ENCODE results near the gene LRPAP1.
A peak's percentile ranks its signal among the peaks of the same experiment; 100 is the strongest.

LRPAP1 gene

DNA sequence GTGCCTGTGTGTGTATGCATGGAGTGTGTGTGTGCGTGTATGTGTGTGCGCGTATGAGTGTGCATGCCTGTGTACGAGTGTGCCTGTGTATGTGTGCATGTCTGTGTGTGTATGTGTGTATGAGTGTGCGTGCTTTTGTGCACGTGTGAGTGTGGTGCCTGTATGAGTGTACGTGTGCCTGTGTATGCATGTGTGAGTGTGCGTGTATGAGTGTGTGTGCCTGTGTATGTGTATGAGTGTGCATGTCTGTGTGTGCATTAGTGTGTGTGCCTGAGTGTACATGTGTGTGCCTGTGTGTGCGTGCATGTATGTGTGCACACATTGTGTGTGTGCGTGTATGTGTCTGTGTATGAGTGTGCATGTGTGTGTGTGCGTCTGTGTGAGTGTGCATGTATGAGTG is 63.4 kb downstream of the LRPAP1 start:
- TF ChIP-seq, protein P1, sequence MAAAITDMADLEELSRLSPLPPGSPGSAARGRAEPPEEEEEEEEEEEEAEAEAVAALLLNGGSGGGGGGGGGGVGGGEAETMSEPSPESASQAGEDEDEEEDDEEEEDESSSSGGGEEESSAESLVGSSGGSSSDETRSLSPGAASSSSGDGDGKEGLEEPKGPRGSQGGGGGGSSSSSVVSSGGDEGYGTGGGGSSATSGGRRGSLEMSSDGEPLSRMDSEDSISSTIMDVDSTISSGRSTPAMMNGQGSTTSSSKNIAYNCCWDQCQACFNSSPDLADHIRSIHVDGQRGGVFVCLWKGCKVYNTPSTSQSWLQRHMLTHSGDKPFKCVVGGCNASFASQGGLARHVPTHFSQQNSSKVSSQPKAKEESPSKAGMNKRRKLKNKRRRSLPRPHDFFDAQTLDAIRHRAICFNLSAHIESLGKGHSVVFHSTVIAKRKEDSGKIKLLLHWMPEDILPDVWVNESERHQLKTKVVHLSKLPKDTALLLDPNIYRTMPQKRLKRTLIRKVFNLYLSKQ (tag by site-specific recombination; IDR thresholded peaks at IDR 0.05; ENCODE audit: borderline replicate concordance), result no peak
- TF ChIP-seq, protein P2, sequence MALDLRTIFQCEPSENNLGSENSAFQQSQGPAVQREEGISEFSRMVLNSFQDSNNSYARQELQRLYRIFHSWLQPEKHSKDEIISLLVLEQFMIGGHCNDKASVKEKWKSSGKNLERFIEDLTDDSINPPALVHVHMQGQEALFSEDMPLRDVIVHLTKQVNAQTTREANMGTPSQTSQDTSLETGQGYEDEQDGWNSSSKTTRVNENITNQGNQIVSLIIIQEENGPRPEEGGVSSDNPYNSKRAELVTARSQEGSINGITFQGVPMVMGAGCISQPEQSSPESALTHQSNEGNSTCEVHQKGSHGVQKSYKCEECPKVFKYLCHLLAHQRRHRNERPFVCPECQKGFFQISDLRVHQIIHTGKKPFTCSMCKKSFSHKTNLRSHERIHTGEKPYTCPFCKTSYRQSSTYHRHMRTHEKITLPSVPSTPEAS (tag by site-specific recombination; IDR thresholded peaks at IDR 0.05), result peak; percentile 99
- no peaks in the 10 kb centered on the region for H3K4me1 ChIP-seq (ENCODE audit: control insufficient read depth, insufficient read depth, low read length)
- H3K36me3 ChIP-seq (ENCODE audit: control insufficient read depth in 2 of 2, insufficient read depth in 1 of 2, low read length in 2 of 2), result no peaks in the 10 kb centered on the region
- no peak overlapping the region for H3K4me3 ChIP-seq (ENCODE audit: low read depth, low read length)
- no peaks in the 10 kb centered on the region for H3K9me3 ChIP-seq (ENCODE audit: control insufficient read depth, insufficient read depth, low read depth, low read length)
- ChIA-PET CTCF (no interaction called here), POLR2A (no interaction called here)
- H3K27ac ChIP-seq (ENCODE audit: extremely low read depth, low read depth, low read length), result no peak overlapping the region

DNA sequence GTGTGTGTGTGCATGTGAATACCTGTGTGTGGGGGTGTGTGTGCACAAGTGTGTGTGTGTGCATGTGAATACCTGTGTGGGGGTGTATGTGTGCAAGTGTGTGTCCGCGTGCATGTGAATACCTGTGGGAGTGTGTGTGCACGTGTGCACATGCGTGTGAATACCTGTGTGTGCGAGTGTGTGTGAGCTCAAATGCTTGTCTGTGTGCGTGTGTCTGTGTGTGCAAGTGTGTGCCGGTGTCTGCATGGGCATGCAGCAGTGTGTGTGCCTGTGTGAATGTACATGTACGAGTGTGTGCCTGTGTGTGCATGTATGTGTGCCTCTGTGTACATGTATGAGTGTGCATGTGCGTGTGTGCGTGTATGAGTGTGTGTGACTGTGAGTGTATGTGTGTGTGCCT is 64.1 kb downstream of the LRPAP1 start:
- no peaks in the 10 kb centered on the region for H3K9me3 ChIP-seq (ENCODE audit: control insufficient read depth, insufficient read depth, low read depth, low read length)
- no peak overlapping the region for H3K27ac ChIP-seq (ENCODE audit: extremely low read depth, low read depth, low read length)
- TF ChIP-seq ZNF830 (tag by site-specific recombination; IDR thresholded peaks at IDR 0.05; ENCODE audit: low read depth), result no peak
- no peak for TF ChIP-seq ZBTB20 (tag by site-specific recombination; IDR thresholded peaks at IDR 0.05)
- no peak for TF ChIP-seq BCL11A (tag by site-specific recombination; IDR thresholded peaks at IDR 0.05; ENCODE audit: low read depth)
- TF ChIP-seq ZNF549 (tag by site-specific recombination; IDR thresholded peaks at IDR 0.05), result no peak
- no peak for TF ChIP-seq ZBTB48 (tag by site-specific recombination; IDR thresholded peaks at IDR 0.05)
- no peak for TF ChIP-seq ZNF555 (tag by site-specific recombination; conservative IDR thresholded peaks at IDR 0.05)
- TF ChIP-seq, protein P3, sequence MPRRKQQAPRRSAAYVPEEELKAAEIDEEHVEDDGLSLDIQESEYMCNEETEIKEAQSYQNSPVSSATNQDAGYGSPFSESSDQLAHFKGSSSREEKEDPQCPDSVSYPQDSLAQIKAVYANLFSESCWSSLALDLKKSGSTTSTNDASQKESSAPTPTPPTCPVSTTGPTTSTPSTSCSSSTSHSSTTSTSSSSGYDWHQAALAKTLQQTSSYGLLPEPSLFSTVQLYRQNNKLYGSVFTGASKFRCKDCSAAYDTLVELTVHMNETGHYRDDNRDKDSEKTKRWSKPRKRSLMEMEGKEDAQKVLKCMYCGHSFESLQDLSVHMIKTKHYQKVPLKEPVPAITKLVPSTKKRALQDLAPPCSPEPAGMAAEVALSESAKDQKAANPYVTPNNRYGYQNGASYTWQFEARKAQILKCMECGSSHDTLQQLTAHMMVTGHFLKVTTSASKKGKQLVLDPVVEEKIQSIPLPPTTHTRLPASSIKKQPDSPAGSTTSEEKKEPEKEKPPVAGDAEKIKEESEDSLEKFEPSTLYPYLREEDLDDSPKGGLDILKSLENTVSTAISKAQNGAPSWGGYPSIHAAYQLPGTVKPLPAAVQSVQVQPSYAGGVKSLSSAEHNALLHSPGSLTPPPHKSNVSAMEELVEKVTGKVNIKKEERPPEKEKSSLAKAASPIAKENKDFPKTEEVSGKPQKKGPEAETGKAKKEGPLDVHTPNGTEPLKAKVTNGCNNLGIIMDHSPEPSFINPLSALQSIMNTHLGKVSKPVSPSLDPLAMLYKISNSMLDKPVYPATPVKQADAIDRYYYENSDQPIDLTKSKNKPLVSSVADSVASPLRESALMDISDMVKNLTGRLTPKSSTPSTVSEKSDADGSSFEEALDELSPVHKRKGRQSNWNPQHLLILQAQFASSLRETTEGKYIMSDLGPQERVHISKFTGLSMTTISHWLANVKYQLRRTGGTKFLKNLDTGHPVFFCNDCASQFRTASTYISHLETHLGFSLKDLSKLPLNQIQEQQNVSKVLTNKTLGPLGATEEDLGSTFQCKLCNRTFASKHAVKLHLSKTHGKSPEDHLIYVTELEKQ (tag by site-specific recombination; IDR thresholded peaks at IDR 0.05; ENCODE audit: borderline replicate concordance), result no peak
- no peak for TF ChIP-seq ZIC2 (tag by site-specific recombination; IDR thresholded peaks at IDR 0.05)
- no peak for TF ChIP-seq MEIS1 (CRISPR knock-in tag; IDR thresholded peaks at IDR 0.05; ENCODE audit: borderline replicate concordance)
- TF ChIP-seq ZNF624 (tag by site-specific recombination; IDR thresholded peaks at IDR 0.05), result no peak
- TF ChIP-seq, protein P1 (tag by site-specific recombination; IDR thresholded peaks at IDR 0.05; ENCODE audit: borderline replicate concordance), result no peak
- no peak for TF ChIP-seq GLIS2 (tag by site-specific recombination; IDR thresholded peaks at IDR 0.05)
- no peak for TF ChIP-seq TRIM28 (IDR thresholded peaks at IDR 0.05; ENCODE audit: borderline replicate concordance, low read length)
- POLR2A ChIA-PET, result no interaction called here
- no peak overlapping the region for H3K4me3 ChIP-seq (ENCODE audit: low read depth, low read length)
- no peaks in the 10 kb centered on the region for H3K4me1 ChIP-seq (ENCODE audit: control insufficient read depth, insufficient read depth, low read length)
- CTCF ChIA-PET, result no interaction called here
- H3K36me3 ChIP-seq (ENCODE audit: control insufficient read depth in 2 of 2, insufficient read depth in 1 of 2, low read length in 2 of 2), result no peaks in the 10 kb centered on the region

DNA sequence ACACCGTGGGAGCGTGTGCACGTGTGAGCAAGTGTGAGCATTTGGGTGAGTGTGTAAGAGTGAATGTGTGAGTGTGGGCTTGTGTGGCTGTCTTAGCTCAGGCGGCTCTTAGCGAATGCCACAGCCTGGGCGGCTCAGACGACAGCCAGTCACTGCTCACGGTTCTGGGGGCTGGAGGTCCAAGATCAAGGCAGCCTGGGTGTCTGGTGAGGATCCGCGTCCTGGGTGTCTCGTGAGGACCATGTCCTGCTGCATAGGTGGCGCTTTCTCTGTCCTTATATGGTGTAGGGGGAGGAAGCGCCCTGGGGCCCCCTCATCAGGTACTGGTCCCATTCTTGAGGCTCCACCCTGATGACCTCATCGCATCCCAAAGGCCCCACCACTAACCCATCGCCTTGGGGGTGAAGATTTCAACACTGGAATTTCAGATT is 64.6 kb downstream of the LRPAP1 start:
- ChIA-PET CTCF (no interaction called here), POLR2A (no interaction called here)
- no peak for TF ChIP-seq ZNF2 (tag by site-specific recombination; IDR thresholded peaks at IDR 0.05)
- TF ChIP-seq, protein P4, sequence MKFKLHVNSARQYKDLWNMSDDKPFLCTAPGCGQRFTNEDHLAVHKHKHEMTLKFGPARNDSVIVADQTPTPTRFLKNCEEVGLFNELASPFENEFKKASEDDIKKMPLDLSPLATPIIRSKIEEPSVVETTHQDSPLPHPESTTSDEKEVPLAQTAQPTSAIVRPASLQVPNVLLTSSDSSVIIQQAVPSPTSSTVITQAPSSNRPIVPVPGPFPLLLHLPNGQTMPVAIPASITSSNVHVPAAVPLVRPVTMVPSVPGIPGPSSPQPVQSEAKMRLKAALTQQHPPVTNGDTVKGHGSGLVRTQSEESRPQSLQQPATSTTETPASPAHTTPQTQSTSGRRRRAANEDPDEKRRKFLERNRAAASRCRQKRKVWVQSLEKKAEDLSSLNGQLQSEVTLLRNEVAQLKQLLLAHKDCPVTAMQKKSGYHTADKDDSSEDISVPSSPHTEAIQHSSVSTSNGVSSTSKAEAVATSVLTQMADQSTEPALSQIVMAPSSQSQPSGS (tag by site-specific recombination; IDR thresholded peaks at IDR 0.05; ENCODE audit: low read depth), result peak; percentile 39; the same call in 1 of the 2 replicates
- TF ChIP-seq WT1 (tag by site-specific recombination; IDR thresholded peaks at IDR 0.05), result no peak
- no peak for TF ChIP-seq ZNF530 (tag by site-specific recombination; IDR thresholded peaks at IDR 0.05; ENCODE audit: low read depth)
- TF ChIP-seq ZNF335 (tag by site-specific recombination; conservative IDR thresholded peaks at IDR 0.05), result no peak

More for the DNA sequence above, 64.6 kb downstream of the LRPAP1 start:
- Histone ChIP-seq H3K4me1 (ENCODE audit: control insufficient read depth, insufficient read depth, low read length) (no peaks in the 10 kb centered on the region), H3K4me3 (ENCODE audit: low read depth, low read length) (no peak overlapping the region), H3K27ac (ENCODE audit: extremely low read depth, low read depth, low read length) (no peak overlapping the region), H3K9me3 (ENCODE audit: control insufficient read depth, insufficient read depth, low read depth, low read length) (no peaks in the 10 kb centered on the region), H3K36me3 (ENCODE audit: control insufficient read depth in 2 of 2, insufficient read depth in 1 of 2, low read length in 2 of 2) (no peaks in the 10 kb centered on the region)

All from HEK293 (cell line).